Stimulated activated CD4-positive, alpha-beta T cell treated with anti-CD3 and anti-CD28 coated beads, Interleukin-4, amount 100 ng/mL, for 4 hours (primary cell): ENCODE data around the gene KRT71.
"Not testable (repeated sequence)": the region's sequence is repeated elsewhere in the genome, so short reads cannot be mapped to it uniquely, and the experiment has no call there.

Experiments
- DNase-seq, 2 experiments: peaks; one replicate each; pipeline ENCODE4 v3.0.0-alpha.2; 2020

Gene KRT71

GRCh38 chr12:52519387-52519703 lies 33.6 kb downstream of the KRT71 start:
- DNase-seq: no peak

GRCh38 chr12:52518574-52519386 lies 34.2 kb downstream of the KRT71 start:
- no peak for DNase-seq

DNA sequence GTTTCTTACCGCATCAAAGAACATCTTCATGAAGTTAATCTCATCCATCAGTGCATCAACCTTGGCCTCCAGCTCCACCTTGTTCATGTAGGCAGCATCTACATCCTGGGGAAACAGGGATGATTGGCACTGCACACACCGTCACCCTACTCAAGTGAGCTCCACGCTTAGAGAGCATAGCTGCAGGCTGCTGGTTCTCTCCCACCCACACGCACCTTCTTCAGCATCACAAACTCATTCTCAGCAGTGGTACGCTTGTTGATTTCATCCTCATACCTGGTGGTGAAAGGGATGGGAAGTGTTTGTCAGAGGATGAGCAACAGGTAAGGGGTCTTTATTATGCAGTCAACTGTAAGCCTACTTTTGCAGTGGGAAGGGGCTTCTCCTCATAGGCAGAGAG lies 35.1 kb downstream of the KRT71 start:
- DNase-seq: no peak

GRCh38 chr12:52517005-52517835 lies 35.7 kb downstream of the KRT71 start:
- DNase-seq: no peak

DNA sequence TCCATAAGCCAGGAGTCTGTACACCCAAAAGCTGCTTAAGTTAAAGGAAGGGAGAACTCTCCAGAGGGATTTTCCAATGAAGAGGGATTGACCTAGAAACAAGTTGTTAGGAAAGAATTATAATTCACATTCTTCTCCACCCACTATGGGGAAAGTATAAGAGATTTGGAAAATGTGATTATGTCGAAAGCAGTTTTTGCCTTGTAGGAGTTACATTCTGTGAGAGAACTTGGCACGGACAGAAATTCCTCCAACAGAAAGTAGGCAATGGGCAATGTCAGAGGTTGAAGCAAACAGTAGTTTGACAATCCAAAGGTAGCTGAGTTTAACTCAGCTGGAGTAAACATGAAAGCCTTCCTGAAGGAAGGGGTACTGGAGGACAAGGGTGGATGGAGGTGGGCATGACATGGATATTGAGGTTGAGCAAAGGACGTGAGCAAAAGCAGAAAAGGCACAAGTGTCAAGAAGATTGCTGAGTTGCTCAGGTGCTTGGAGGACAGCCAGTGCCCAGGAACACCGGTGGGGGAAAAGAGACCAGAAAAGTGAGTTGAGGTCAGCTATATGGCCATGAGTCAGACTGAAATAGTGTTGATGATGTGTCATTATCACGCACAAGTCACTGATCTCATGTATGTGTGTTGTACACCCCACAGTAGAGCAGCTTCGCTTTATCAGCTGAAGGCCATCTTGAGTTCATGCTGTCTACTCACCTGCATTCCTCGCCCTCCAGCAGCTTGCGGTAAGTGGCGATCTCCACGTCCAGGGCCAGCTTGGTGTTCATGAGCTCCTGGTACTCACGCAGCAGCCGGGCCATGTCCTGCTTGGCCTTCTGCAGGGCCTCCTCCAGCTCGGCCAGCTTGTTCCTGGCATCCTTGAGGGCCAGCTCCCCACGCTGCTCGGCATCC lies 36.8 kb downstream of the KRT71 start:
- DNase-seq: no peak

GRCh38 chr12:52515319-52515646 lies 37.7 kb downstream of the KRT71 start:
- DNase-seq: no peak

GRCh38 chr12:52514471-52515318 lies 38.2 kb downstream of the KRT71 start:
- no peak for DNase-seq

DNA sequence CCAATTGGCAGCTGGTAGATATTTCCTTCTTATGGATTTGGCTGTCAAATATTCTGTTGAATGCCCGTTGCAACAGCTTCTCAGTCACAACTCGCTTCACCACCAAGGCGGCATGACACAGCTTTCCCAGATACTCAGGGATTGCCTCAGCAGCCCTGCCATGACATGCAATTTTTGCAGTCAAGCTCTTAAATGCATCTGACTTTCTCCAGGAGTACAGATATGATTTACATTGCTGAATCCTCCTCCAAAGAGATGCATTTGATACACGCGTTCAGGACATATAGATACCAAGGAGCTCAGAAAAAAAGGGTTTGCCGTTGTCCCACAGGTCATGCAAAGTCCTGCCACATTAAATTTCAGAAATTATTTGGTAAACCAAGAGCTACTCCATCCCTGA lies 39.2 kb downstream of the KRT71 start:
- DNase-seq: no peak

DNA sequence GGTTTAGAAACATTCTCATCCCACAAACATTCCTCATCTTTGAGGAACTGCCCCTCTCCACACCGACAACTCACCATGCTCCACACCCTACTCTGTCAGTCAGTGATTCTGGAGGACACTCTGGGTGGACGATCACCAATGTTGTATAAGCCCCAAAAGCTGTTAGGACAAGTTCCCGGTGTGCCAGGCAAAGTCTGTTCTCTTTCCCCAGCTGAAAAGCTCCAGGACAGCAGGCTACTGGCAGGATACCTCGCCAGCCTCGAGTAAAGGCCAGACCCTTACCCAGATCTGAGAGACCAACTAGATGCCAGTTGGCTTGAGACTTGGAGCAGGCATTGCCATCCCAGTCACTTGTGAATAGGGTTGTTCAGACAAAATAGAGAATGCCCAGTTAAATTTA lies 44.7 kb downstream of the KRT71 start:
- no peak for DNase-seq

DNA sequence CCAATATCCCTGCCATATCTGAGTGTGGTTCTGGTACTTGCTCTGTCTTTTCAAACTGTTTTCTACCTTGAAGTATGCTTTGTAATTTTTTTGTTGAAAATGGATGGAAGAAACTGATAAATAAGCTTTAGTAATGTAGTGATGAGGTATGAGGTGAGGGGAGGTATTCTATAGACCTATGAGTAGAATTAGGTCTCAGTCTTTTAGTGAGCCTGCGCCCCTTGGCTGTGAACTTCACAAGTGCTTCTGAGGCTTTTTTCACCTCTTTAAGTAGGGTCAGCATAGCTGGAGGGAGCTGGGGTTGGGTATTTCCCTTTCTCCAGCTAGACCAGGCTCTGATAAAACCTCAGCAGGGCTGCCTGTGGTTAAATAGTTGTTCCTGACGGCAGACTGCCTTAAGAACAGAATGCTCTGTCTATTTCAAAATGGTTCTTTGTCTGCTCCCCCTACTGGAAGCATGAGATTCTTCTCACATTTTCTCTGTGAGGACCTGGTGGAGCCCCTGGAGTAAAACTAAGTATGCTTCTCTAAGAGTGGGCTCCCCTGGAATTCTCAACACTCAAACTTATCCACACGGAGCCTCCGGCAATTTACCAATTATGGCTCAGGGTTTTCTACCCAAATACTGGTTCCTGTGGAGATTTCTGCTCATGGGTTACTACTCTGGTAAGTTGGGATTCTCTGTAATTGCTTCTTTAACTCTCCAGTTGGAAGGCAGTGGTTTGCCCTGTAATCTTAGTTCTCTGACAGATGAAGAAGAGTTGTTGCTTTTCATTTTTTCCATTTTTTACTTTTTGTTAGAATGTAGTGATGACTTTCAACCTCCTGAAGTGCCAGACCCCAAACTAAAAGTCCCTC lies 45.9 kb downstream of the KRT71 start:
- no peak for DNase-seq

- no peak for DNase-seq
Measured at GRCh38 chr12:52502877-52503276, 50.1 kb downstream of the KRT71 start.

- no peak for DNase-seq
Measured at GRCh38 chr12:52501490-52501889, 51.5 kb downstream of the KRT71 start.

- not testable (repeated sequence) for DNase-seq
Measured at GRCh38 chr12:52500574-52500973, 52.4 kb downstream of the KRT71 start.

- no peak for DNase-seq
Measured at GRCh38 chr12:52499806-52500560, 53.0 kb downstream of the KRT71 start.

- DNase-seq: no peak
Measured at GRCh38 chr12:52498946-52499345, 54.0 kb downstream of the KRT71 start.

GRCh38 chr12:52497975-52498374 lies 55.0 kb downstream of the KRT71 start:
- DNase-seq: no peak

DNA sequence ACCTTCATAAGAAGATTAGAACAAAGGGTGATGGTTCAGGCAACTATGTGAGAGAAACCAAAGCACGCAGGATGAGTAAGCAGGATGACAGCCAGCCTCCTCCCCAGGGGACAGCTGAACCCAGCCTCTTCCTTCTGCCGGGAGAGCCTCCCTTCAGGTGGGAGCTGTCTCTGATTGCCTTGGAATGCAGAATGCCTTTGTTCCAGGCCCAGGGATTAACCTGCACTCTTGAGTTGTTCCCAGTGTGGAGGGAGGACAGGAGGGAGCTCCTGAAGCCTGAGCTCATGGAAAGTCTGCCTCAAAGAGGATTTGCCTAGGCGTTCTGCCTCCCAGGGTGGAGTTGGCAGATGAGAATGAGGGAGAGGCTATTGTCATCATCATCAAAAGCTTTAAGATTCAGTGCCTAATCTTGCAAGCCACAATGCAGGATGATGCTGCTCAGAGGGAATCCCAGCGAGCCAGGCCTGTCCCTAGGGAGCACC lies 56.3 kb downstream of the KRT71 start:
- no peak for DNase-seq

- DNase-seq: no peak
Measured at GRCh38 chr12:52496054-52496453, 56.9 kb downstream of the KRT71 start.

- no peak for DNase-seq
Measured at GRCh38 chr12:52495389-52495788, 57.6 kb downstream of the KRT71 start.

- DNase-seq: no peak
Measured at GRCh38 chr12:52494518-52494917, 58.4 kb downstream of the KRT71 start.

DNA sequence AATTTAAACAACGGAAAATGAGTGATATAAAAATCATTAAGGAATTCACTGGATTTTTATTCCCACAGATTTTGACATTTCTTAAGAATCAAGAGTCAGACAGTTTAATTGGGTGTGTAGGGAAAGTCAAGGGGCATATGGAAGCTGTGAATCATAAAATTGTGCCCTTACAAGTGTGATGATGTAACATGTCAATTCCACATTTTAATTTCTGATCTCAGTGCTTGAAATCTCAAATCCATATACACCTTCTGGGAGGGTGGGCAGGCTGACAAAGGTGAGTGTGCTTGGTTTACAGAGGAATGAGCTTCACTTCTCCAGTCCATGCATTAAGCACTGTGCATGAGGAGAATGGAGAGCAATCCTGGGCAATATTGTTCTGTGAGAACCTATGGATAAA lies 58.8 kb downstream of the KRT71 start:
- DNase-seq: no peak
